T-helper 17 cell (primary cell): Measurements from ENCODE around the gene HECW1. TPM values are rescaled to one million over a fixed set of nuclear protein-coding genes. Genes with fewer than 3 reads are reported as not detected.

Source experiments
- ATAC-seq: fragments of 150-1000 bp; cut with Tn5 transposase; 2 replicates; pipeline ENCODE4 v1.10.0; 2021; ENCODE audit warnings: mild to moderate bottlenecking, moderate library complexity
- DNase-seq, 3 donors: peaks; one replicate each; pipeline versions ENCODE4 v3.0.0 to v3.0.0-alpha.2; 2020 to 2021
- H3K9me3 ChIP-seq: one replicate; pipeline ENCODE4 v1.7.0; 2013; ENCODE audit warnings: low read length, mild to moderate bottlenecking; ENCODE audit not compliant: control insufficient read depth, poor library complexity, severe bottlenecking
- H3K27ac Mint-ChIP-seq: one replicate; pipeline ENCODE4 v1.8.0; 2022; ENCODE audit warnings: mild to moderate bottlenecking, moderate library complexity, mixed read lengths
- H3K27me3 Mint-ChIP-seq: one replicate; pipeline ENCODE4 v1.8.0; 2022; ENCODE audit warnings: mixed read lengths
- H3K36me3 Mint-ChIP-seq: one replicate; pipeline ENCODE4 v1.8.0; 2022; ENCODE audit warnings: low read depth, mixed read lengths
- H3K4me1 Mint-ChIP-seq: one replicate; pipeline ENCODE4 v1.8.0; 2022; ENCODE audit warnings: mild to moderate bottlenecking, mixed read lengths
- H3K4me3 Mint-ChIP-seq: one replicate; pipeline ENCODE4 v1.8.0; 2022; ENCODE audit warnings: mild to moderate bottlenecking, moderate library complexity, mixed read lengths
- total RNA-seq, 4 donors: library from RNA in 2 of 4; stranded (reverse) in 2 of 4; gene quantifications; one replicate each; pipeline ENCODE4 v1.2.3 and lab custom pipeline; 2022 to 2026

The HECW1 gene
- total RNA-seq, 2 donors from 2014 or later: not detected

GRCh38 chr7:43535810-43536585 is 423.6 kb downstream of the HECW1 start:
- H3K4me3 Mint-ChIP-seq: no peak overlapping the region
- no peak for ATAC-seq
- H3K27ac Mint-ChIP-seq: no peak overlapping the region
- H3K27me3 Mint-ChIP-seq: peaks cover 11% of the 10 kb centered on the region
- H3K4me1 Mint-ChIP-seq: no peaks in the 10 kb centered on the region
- H3K9me3 ChIP-seq: no peaks in the 10 kb centered on the region
- no peaks in the 10 kb centered on the region for H3K36me3 Mint-ChIP-seq
- no peak for DNase-seq

GRCh38 chr7:43536773-43537172 is 424.3 kb downstream of the HECW1 start:
- H3K27me3 Mint-ChIP-seq: peaks cover 14% of the 10 kb centered on the region
- H3K9me3 ChIP-seq: no peaks in the 10 kb centered on the region
- DNase-seq (no peak), ATAC-seq (no peak)
- H3K4me1 Mint-ChIP-seq: no peaks in the 10 kb centered on the region
- H3K36me3 Mint-ChIP-seq: no peaks in the 10 kb centered on the region
- no peak overlapping the region for H3K4me3 Mint-ChIP-seq
- no peak overlapping the region for H3K27ac Mint-ChIP-seq

GRCh38 chr7:43537765-43538403 is 425.4 kb downstream of the HECW1 start:
- no peak for DNase-seq
- Mint-ChIP-seq H3K27ac (no peak overlapping the region), H3K4me3 (no peak overlapping the region), H3K4me1 (no peaks in the 10 kb centered on the region), H3K36me3 (no peaks in the 10 kb centered on the region), H3K27me3 (peaks cover 19% of the 10 kb centered on the region)
- no peaks in the 10 kb centered on the region for H3K9me3 ChIP-seq
- no peak for ATAC-seq

GRCh38 chr7:43538404-43538771 is 425.9 kb downstream of the HECW1 start:
- Mint-ChIP-seq H3K36me3 (no peaks in the 10 kb centered on the region), H3K4me3 (no peak overlapping the region), H3K4me1 (no peaks in the 10 kb centered on the region), H3K27ac (no peak overlapping the region), H3K27me3 (peaks cover 21% of the 10 kb centered on the region)
- ATAC-seq (no peak), DNase-seq (no peak)
- no peaks in the 10 kb centered on the region for H3K9me3 ChIP-seq

GRCh38 chr7:43540471-43540870 is 428.0 kb downstream of the HECW1 start:
- no peak for DNase-seq
- Mint-ChIP-seq H3K27me3 (peaks cover 26% of the 10 kb centered on the region), H3K4me3 (no peak overlapping the region), H3K27ac (no peak overlapping the region), H3K4me1 (no peaks in the 10 kb centered on the region), H3K36me3 (no peaks in the 10 kb centered on the region)
- ATAC-seq: no peak
- no peaks in the 10 kb centered on the region for H3K9me3 ChIP-seq

GRCh38 chr7:43542716-43543115 is 430.3 kb downstream of the HECW1 start:
- no peak overlapping the region for H3K4me3 Mint-ChIP-seq
- no peak overlapping the region for H3K27ac Mint-ChIP-seq
- ATAC-seq (no peak), DNase-seq (no peak)
- no peaks in the 10 kb centered on the region for H3K9me3 ChIP-seq
- H3K4me1 Mint-ChIP-seq: no peaks in the 10 kb centered on the region
- H3K27me3 Mint-ChIP-seq: peaks cover 36% of the 10 kb centered on the region
- no peaks in the 10 kb centered on the region for H3K36me3 Mint-ChIP-seq

- DNase-seq (no peak), ATAC-seq (no peak)
- no peaks in the 10 kb centered on the region for H3K9me3 ChIP-seq
- Mint-ChIP-seq H3K27me3 (peaks cover 41% of the 10 kb centered on the region), H3K4me3 (no peak overlapping the region), H3K36me3 (no peaks in the 10 kb centered on the region), H3K4me1 (no peaks in the 10 kb centered on the region), H3K27ac (no peak overlapping the region)
Observed at GRCh38 chr7:43546231-43546630, 433.8 kb downstream of the HECW1 start.

- no peak for DNase-seq
- Mint-ChIP-seq H3K36me3 (no peaks in the 10 kb centered on the region), H3K27me3 (peaks cover 29% of the 10 kb centered on the region), H3K27ac (no peak overlapping the region), H3K4me1 (peaks cover 22% of the 10 kb centered on the region), H3K4me3 (no peak overlapping the region)
- no peak for ATAC-seq
- H3K9me3 ChIP-seq: no peaks in the 10 kb centered on the region
Observed at GRCh38 chr7:43550427-43550826, 438.0 kb downstream of the HECW1 start.

GRCh38 chr7:43552122-43552521 is 439.7 kb downstream of the HECW1 start:
- no peak for DNase-seq
- H3K4me1 Mint-ChIP-seq: peaks cover 28% of the 10 kb centered on the region
- H3K36me3 Mint-ChIP-seq: no peaks in the 10 kb centered on the region
- H3K27me3 Mint-ChIP-seq: peaks cover 18% of the 10 kb centered on the region
- no peak overlapping the region for H3K27ac Mint-ChIP-seq
- no peaks in the 10 kb centered on the region for H3K9me3 ChIP-seq
- H3K4me3 Mint-ChIP-seq: no peak overlapping the region
- ATAC-seq: no peak

- no peak for DNase-seq
- Mint-ChIP-seq H3K4me1 (peaks cover 28% of the 10 kb centered on the region), H3K27me3 (peaks cover 18% of the 10 kb centered on the region)
Observed at GRCh38 chr7:43553999-43554398, 441.6 kb downstream of the HECW1 start.

GRCh38 chr7:43554423-43554822 is 442.0 kb downstream of the HECW1 start:
- H3K9me3 ChIP-seq: no peaks in the 10 kb centered on the region
- Mint-ChIP-seq H3K36me3 (no peaks in the 10 kb centered on the region), H3K27me3 (peaks cover 17% of the 10 kb centered on the region), H3K4me1 (peaks cover 28% of the 10 kb centered on the region), H3K4me3 (peak overlapping the region; percentile 86), H3K27ac (peak overlapping the region; percentile 74)
- ATAC-seq: peak; percentile 74
- no peak for DNase-seq

More at GRCh38 chr7:43553999-43554398, 441.6 kb downstream of the HECW1 start:
- H3K36me3 Mint-ChIP-seq: no peaks in the 10 kb centered on the region
- ATAC-seq: peak; percentile 86
- peak overlapping the region; percentile 86 for H3K4me3 Mint-ChIP-seq
- H3K9me3 ChIP-seq: no peaks in the 10 kb centered on the region
- H3K27ac Mint-ChIP-seq: peak overlapping the region; percentile 74

GRCh38 chr7:43557831-43558495 is 445.5 kb downstream of the HECW1 start:
- DNase-seq (no peak), ATAC-seq (no peak)
- Mint-ChIP-seq H3K27ac (no peak overlapping the region), H3K27me3 (peaks cover 29% of the 10 kb centered on the region), H3K36me3 (no peaks in the 10 kb centered on the region), H3K4me3 (no peak overlapping the region), H3K4me1 (peaks cover 23% of the 10 kb centered on the region)
- H3K9me3 ChIP-seq: no peaks in the 10 kb centered on the region

GRCh38 chr7:43559171-43559945 is 446.9 kb downstream of the HECW1 start:
- H3K27ac Mint-ChIP-seq: no peak overlapping the region
- no peaks in the 10 kb centered on the region for H3K36me3 Mint-ChIP-seq
- H3K4me3 Mint-ChIP-seq: no peak overlapping the region
- no peak for DNase-seq
- H3K9me3 ChIP-seq: no peaks in the 10 kb centered on the region
- peaks cover 15% of the 10 kb centered on the region for H3K4me1 Mint-ChIP-seq
- peaks cover 35% of the 10 kb centered on the region for H3K27me3 Mint-ChIP-seq
- no peak for ATAC-seq
